Ascending aorta (tissue), 2 donors: ENCODE measurements around the gene METTL16. TPM values are rescaled to one million over a fixed set of nuclear protein-coding genes. Genes with fewer than 3 reads are reported as not detected.

Experiments used
- DNase-seq, 2 donors: peaks; one replicate each; pipeline ENCODE4 v3.0.0-alpha.2; 2019; ENCODE audit warnings: low spot score in 2 of 2
- H3K27ac ChIP-seq, 2 donors: fragments of 200-600 bp; sonication (generic); one replicate each; pipeline ENCODE4 v1.5.1; 2016 to 2017; ENCODE audit warnings: mild to moderate bottlenecking in 1 of 2
- H3K27me3 ChIP-seq: fragments of 200-600 bp; sonication (generic); one replicate; pipeline ENCODE4 v1.5.1; 2017
- H3K36me3 ChIP-seq, 2 donors: fragments of 200-600 bp; sonication (generic); one replicate each; pipeline ENCODE4 v1.5.1; 2016
- H3K4me1 ChIP-seq, 2 donors: fragments of 200-600 bp; sonication (generic); one replicate each; pipeline ENCODE4 v1.5.1; 2016 to 2017; ENCODE audit warnings: mild to moderate bottlenecking in 1 of 2
- H3K4me3 ChIP-seq, 2 donors: fragments of 200-600 bp; sonication (generic); one replicate each; pipeline ENCODE4 v1.5.1; 2016 to 2017; ENCODE audit warnings: mild to moderate bottlenecking in 1 of 2
- H3K9me3 ChIP-seq, 2 donors: fragments of 200-600 bp; sonication (generic); one replicate each; pipeline ENCODE4 v1.5.1; 2016
- intact Hi-C: fragments of 100-400 bp; cut with DNase I; formaldehyde crosslinking; loops from one replicate; pipeline ENCODE4 v1.15.1; 2023
- total RNA-seq: library from RNA; depleted of rRNA; stranded (reverse); fragments of >200 nt; gene quantifications from one replicate; pipeline ENCODE4 v1.1.0, GENCODE V29; 2016
- TF ChIP-seq, protein P1 (sequence below), 3 experiments: fragments of 200-600 bp in 2 of 3; fragments of 450-650 bp in 1 of 3; sonication (generic) in 2 of 3; IDR thresholded peaks; one replicate each; pipeline ENCODE4 v1.5.1; 2016 to 2019; ENCODE audit warnings: antibody characterized with exemption in 3 of 3, mild to moderate bottlenecking in 1 of 3, moderate library complexity in 1 of 3

METTL16 gene
- total RNA-seq, 1 donor from 2014 or later, result 15.3 TPM

DNA sequence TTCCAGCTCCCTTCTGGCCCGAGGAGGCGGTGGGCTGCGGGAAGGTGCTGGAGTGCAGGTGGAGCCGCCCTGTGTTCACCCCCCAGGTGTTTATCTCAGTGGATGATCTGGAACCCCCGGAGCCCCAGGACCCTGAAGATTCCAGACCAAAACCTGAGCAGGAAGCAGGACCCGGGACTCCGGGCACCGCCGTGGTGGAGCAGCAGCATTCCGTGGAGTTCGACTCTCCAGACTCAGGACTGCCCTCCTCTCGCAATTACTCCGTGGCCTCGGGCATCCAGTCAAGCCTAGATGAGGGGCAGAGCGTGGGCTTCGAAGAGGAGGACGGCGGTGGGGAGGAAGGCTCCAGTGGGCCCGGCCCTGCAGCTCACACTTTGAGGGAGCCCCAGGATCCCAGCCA, 136.3 kb downstream of the METTL16 start:
- no peaks in the 10 kb centered on the region for H3K27me3 ChIP-seq
- peaks cover 48 to 84% of the 10 kb centered on the region in 2 donors for H3K36me3 ChIP-seq
- intact Hi-C loops, result no loop called here
- H3K9me3 ChIP-seq, result no peaks in the 10 kb centered on the region
- no peak overlapping the region for H3K27ac ChIP-seq
- no peak overlapping the region for H3K4me3 ChIP-seq
- DNase-seq, result no peak
- TF ChIP-seq, protein P1, sequence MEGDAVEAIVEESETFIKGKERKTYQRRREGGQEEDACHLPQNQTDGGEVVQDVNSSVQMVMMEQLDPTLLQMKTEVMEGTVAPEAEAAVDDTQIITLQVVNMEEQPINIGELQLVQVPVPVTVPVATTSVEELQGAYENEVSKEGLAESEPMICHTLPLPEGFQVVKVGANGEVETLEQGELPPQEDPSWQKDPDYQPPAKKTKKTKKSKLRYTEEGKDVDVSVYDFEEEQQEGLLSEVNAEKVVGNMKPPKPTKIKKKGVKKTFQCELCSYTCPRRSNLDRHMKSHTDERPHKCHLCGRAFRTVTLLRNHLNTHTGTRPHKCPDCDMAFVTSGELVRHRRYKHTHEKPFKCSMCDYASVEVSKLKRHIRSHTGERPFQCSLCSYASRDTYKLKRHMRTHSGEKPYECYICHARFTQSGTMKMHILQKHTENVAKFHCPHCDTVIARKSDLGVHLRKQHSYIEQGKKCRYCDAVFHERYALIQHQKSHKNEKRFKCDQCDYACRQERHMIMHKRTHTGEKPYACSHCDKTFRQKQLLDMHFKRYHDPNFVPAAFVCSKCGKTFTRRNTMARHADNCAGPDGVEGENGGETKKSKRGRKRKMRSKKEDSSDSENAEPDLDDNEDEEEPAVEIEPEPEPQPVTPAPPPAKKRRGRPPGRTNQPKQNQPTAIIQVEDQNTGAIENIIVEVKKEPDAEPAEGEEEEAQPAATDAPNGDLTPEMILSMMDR (IDR thresholded peaks at IDR 0.05), result no peak
- H3K4me1 ChIP-seq, result no peaks in the 10 kb centered on the region

DNA sequence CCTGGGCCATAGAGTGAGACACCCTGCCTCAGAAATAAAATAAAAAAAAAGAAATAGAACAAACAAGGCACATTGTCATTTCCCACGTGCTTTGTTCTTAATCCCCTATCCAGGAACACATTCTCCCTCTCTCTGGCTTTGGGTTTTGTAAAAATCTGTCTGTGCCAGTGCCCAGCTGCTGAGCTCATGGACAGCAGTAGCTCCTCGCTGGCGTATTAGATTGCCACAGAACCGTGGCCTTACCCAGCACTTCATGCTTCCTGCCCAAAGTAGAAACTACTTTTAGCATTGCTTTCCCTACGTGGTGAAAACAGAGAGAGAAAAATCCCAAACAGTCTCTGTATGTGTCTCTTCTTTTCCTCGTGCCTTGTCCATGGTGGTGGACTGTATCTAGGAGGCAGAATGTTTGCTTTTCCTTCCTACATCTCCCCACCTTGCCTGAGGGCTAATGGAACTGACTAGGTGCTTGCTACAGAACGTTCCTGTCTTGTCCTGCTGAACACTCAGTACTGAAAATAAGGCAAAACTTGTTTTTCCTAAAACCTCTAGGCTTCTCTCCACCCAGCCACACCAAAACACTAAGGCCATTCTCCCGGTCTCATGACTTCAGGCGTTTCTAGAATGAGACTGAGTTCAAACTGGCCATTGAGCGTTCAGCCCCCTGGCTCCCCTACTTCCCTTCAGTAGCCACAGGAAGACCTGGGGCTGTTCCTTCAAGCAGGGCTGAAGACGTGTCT, 137.0 kb downstream of the METTL16 start:
- Histone ChIP-seq H3K4me3 (no peak overlapping the region), H3K4me1 (no peaks in the 10 kb centered on the region), H3K27me3 (no peaks in the 10 kb centered on the region), H3K27ac (no peak overlapping the region), H3K36me3 (peaks cover 42 to 77% of the 10 kb centered on the region in 2 donors), H3K9me3 (no peaks in the 10 kb centered on the region)
- intact Hi-C loops, result no loop called here
- no peak for DNase-seq
- TF ChIP-seq, protein P1 (IDR thresholded peaks at IDR 0.05), result no peak

DNA sequence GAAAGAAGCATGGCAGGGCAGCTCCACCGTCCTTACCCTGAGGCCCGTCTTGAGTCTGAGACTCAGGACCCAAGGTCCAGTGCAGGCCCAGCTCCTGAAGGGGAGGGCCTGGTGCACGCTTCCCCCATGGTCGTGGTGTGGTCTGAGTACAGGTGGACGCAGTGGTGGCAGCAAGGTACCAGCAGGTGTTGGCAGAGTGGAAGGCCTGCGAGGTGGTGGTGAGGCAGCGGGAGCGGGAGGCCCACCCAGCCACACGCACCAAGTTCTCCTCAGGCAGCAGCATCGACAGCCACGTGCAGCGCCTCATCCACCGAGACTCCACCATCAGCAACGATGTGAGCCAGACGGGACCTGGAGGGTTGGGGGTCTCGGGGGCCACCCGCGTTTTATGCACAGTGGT, 138.5 kb downstream of the METTL16 start:
- DNase-seq, result no peak
- TF ChIP-seq, protein P1 (IDR thresholded peaks at IDR 0.05), result no peak
- no peaks in the 10 kb centered on the region for H3K27me3 ChIP-seq
- peaks cover 34 to 70% of the 10 kb centered on the region in 2 donors for H3K36me3 ChIP-seq
- no peaks in the 10 kb centered on the region for H3K9me3 ChIP-seq
- intact Hi-C loops, result no loop called here
- H3K4me3 ChIP-seq, result no peak overlapping the region
- H3K27ac ChIP-seq, result no peak overlapping the region
- no peaks in the 10 kb centered on the region for H3K4me1 ChIP-seq

DNA sequence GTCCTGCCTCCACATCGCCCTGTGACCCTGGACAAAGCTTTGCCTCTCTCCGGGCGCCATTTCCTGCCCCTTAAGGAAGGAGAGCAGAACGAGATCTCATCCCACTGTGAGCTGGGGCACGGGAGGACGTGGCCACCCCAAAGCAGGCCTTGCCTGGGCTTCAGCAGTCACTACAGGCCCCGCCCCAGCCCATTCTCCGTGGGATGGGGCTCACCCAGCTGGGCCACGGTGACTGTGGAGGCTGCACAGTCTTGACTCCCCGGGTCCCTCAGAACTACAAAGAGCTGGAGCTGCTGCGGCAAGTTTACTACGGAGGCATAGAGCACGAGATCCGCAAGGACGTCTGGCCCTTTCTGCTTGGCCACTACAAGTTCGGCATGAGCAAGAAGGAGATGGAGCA, 139.0 kb downstream of the METTL16 start:
- intact Hi-C loops, result no loop called here
- Histone ChIP-seq H3K4me3 (no peak overlapping the region), H3K27me3 (no peaks in the 10 kb centered on the region), H3K36me3 (peaks cover 31 to 69% of the 10 kb centered on the region in 2 donors), H3K4me1 (no peaks in the 10 kb centered on the region), H3K27ac (no peak overlapping the region), H3K9me3 (no peaks in the 10 kb centered on the region)
- TF ChIP-seq, protein P1 (IDR thresholded peaks at IDR 0.05), result no peak
- DNase-seq, result no peak

DNA sequence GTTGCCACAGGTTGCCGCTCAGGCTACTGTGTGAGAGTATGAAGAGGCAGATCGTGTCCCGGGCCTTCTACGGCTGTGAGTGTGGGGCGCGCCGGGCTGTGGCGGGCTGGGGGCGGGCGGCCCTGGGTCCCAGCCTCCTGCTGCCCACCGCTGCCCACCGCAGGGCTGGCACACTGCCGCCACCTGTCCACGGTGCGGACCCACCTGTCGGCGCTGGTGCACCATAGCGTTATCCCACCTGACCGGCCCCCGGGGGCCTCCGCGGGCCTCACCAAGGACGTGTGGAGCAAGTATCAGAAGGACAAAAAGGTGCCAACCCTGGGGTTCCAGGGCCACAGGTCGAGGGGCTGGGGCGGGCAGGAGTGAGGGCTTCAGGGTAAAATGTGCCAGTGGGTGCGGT, 139.5 kb downstream of the METTL16 start:
- H3K4me1 ChIP-seq, result no peaks in the 10 kb centered on the region
- H3K4me3 ChIP-seq, result no peak overlapping the region
- H3K27me3 ChIP-seq, result no peaks in the 10 kb centered on the region
- intact Hi-C loops, result no loop called here
- TF ChIP-seq, protein P1 (IDR thresholded peaks at IDR 0.05), result no peak
- no peak overlapping the region for H3K27ac ChIP-seq
- H3K36me3 ChIP-seq, result peaks cover 29 to 72% of the 10 kb centered on the region in 2 donors
- H3K9me3 ChIP-seq, result no peaks in the 10 kb centered on the region
- no peak for DNase-seq
